HG03520 (cell line): ENCODE measurements around the gene CLASP1.
"Not testable (repeated sequence)": the region's sequence is repeated elsewhere in the genome, so short reads cannot be mapped to it uniquely, and the experiment has no call there.

Experiments used
- ATAC-seq: cut with Tn5 transposase; IDR thresholded peaks from one replicate; pipeline ENCODE4 v1.9.1; 2021; ENCODE audit warnings: mild to moderate bottlenecking, moderate library complexity; ENCODE audit not compliant: unreplicated experiment

Gene CLASP1

DNA sequence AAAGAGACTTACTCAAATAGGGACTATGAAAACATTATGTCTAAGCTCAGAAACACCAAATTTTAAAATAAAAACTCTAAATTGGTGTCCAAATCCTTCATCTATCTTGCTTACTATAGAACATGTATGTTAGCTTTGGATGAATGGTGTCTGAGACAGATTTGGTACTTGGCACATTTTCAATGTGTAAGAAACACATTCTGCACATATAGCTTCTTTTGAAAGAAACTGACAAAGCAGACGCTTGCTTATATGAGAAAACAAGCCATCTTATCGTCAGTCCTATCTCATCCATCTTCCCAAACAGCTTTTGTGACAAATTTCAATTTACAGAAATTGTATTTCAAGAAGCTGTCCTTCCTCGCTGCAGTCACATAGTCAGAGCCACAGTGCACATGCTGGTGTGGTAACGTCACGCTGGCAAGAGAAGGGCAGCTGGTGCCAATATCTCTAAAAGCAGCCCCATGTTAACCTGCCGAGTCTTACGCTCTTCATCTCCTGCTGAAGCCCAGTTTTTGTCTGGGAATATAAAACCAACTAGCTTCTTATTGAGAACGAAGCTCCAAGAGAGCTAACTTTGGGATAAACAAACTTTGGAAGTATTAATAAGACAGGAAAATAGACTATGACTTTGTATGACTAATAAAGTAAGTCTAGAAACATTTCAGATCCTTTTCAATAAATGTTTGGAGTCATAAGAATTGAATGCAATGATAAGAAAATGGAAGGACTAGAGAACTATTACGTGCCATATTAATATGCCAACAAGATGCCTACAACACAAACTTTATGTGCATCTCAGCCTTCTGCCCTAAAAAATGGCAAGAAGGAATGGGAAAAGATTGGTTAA is 289.3 kb downstream of the CLASP1 start:
- no peak for ATAC-seq

DNA sequence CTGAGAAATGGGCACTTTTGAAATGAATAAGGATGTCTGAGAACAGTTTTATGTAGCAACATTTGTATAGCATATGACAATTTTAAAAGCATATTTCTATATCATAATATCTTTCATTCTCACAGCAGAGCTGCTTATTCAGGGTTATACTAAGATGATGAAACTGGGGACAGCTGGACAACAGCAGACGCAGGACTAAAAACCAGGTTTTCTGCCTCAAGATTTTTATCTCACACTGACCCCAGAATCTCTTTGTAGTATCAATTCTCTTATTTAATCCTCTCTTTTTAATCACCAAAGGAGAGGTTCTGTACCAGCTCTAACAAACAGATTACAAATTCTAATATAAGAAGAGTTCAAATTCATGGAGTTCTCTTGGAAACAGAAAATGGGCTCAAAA is 290.1 kb downstream of the CLASP1 start:
- ATAC-seq, result no peak

- ATAC-seq, result no peak
Observed at GRCh38 chr2:121358291-121358690, 291.0 kb downstream of the CLASP1 start.

DNA sequence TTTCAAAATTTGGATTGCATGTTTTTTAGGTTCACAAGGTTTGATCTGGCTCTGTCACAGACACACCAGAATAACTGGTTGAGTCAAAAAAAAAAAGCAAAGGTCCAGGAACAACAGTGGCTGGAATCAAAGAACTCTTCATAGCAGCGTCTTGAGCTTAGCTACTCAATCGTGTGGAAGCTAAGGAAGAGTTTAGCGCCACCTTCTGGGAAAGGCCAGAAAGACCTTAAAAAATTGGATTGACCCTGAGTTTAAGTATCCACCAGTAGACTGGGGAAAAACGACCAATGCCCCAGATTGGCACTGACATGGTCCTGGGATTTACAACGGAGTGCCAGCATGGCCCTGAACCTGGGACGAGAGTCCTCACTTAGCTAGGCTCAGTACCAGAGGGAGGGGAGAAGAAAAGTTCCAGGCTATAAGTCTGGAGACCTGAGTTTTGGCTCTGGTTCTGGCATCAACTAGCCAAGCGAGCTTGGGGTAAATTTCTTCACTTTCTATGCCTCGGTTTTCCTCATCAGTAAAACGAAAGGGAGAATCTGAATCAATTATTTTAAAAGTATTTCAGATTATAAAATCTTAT is 293.1 kb downstream of the CLASP1 start:
- ATAC-seq, result no peak

GRCh38 chr2:121355488-121355887 is 293.8 kb downstream of the CLASP1 start:
- no peak for ATAC-seq

DNA sequence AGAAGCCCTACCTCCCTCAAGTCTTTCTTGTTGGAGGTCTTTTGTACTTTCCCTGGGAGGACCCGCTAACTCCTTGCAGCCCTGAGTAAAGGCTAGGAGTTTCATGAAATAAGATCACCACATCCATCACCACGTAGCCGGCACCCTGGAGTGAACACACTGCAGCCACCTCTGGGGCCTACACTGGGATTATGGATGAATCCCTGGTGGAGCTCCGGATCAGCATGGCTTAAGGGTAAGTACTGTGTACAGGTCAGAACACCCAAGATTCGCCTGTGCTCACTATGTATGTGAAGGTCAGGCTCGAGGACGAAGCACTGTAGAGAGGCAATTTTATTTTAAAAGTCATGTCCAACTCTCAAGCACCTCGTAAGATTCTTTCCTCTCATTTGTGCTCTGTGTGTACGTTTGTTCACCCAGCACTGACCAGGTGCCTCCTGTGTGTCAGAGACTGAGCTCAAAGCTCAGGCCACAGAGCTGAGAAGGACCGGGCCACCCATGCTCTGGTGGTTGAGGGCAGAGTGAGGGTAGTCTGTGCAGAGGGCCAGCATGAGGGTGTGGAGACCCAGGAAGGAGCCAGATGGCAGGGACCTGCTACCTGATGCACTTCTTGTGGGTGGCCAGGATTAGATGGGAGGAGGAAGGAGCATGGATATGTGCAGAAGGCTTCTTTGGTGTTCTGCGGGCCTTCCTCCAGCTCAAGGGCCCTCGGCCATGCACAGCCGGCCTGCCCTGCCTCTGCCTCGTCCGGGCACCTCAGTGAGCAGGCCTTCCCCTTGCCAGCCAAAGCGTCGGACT is 297.5 kb downstream of the CLASP1 start:
- no peak for ATAC-seq

DNA sequence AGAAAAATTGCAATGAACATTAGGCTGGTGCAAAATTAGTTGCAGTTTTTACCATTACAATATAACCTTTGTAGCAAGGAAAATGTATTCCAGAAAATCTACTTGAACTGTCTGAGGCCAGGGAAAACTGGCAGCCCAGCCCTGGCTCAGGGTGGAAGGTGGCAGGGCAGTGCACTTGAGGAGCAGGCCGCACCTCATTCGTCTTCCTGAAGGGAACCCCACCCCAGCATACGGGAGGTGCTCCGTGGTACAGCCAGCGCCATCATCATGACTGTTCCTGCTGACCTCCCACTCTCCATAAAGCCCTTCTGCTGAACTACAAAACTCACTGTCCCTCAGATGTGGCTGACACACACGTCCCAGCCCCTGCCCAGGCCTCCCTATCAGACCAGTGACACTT is 298.4 kb downstream of the CLASP1 start:
- ATAC-seq, result no peak

GRCh38 chr2:121350402-121350775 is 298.9 kb downstream of the CLASP1 start:
- ATAC-seq, result no peak

- no peak for ATAC-seq
Observed at GRCh38 chr2:121349721-121350401, 299.4 kb downstream of the CLASP1 start.

GRCh38 chr2:121348128-121348740 is 301.0 kb downstream of the CLASP1 start:
- ATAC-seq, result no peak

GRCh38 chr2:121346859-121347258 is 302.4 kb downstream of the CLASP1 start:
- ATAC-seq, result no peak

- no peak for ATAC-seq
Observed at GRCh38 chr2:121346407-121346806, 302.9 kb downstream of the CLASP1 start.

- no peak for ATAC-seq
Observed at GRCh38 chr2:121345887-121346286, 303.4 kb downstream of the CLASP1 start.

- no peak for ATAC-seq
Observed at GRCh38 chr2:121345101-121345500, 304.2 kb downstream of the CLASP1 start.

DNA sequence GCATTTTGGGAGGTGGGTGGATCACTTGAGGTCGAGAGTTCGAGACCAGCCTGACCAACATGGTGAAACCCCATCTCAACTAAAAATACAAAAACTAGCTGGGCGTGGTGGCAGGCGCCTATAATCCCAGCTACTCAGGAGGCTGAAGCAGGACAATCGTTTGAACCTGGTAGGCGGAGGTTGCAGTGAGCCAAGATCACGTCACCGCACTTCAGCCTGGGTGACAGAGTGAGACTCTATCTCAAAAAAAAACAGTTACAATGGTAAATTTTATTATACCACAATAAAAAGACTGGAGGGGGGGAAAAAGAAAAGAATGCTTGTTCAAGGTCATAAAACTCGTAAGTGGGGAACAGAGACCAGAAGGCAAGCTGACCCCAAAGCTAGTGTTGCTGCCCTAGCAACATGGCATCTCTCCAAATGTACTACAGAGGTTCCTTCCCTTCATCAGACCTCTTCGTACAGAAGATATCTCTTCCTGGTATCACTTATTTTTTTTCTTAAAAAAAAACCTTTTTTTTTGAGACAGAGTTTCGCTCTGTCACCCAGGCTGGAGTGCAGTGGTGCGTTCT is 305.3 kb downstream of the CLASP1 start:
- not testable (repeated sequence) for ATAC-seq

- no peak for ATAC-seq
Observed at GRCh38 chr2:121343191-121343590, 306.1 kb downstream of the CLASP1 start.

GRCh38 chr2:121342751-121343150 is 306.5 kb downstream of the CLASP1 start:
- no peak for ATAC-seq

- ATAC-seq, result no peak
Observed at GRCh38 chr2:121340926-121341325, 308.3 kb downstream of the CLASP1 start.

GRCh38 chr2:121338281-121338680 is 311.0 kb downstream of the CLASP1 start:
- no peak for ATAC-seq

DNA sequence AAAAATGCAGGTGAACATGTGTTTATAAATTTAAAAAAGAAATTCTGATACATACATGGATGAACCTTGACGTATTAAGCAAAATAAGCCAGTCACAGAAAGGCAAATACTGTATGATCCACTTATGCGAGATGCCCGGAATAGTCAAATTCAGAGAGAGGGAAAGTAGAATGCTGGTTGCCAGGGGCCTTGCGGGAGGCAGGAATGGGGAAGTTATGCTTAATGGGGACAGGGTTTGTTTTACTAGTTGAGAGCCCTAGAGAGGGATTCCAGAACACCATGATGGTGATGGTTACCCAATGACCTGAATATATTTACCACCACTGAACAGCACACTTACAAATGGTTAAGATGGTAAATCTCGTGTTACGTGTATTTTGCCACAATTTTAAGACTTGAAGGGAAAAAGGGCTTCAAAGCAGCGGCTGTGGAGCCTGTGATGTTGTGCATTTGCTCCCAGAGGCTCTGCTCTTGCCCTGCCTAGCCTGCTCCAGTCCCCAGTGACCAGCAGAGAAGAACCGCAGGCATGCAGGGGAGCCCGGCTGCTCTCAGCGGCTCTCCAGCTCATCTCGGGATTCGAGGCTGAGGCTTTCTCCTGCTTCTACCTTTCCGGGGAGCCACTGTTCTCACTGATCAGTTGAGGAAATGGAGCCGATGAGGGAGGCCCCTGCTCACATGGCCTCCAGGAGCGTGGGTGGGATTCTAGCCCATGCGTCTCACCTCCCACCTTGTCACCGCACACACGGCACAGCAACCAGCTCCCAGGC is 312.6 kb downstream of the CLASP1 start:
- ATAC-seq, result no peak
